Skin of body (tissue), 2 donors: ENCODE results near the gene MEP1B. TPM values are rescaled to one million over a fixed set of nuclear protein-coding genes. Genes with fewer than 3 reads are reported as not detected.
"Not testable (repeated sequence)": the region's sequence is repeated elsewhere in the genome, so short reads cannot be mapped to it uniquely, and the experiment has no call there.

Experiments
- DNase-seq: peaks from one replicate; lab custom pipeline; 2025; lab: John Stamatoyannopoulos, UW
- total RNA-seq: library from RNA; depleted of rRNA; stranded (reverse); fragments of >200 nt; gene quantifications from one replicate; pipeline ENCODE4 v1.2.3, GENCODE V29; 2014

The MEP1B gene
- total RNA-seq, 1 donor from 2014 or later = not detected

- no peak for DNase-seq
Measured at GRCh38 chr18:32208577-32208976, 18.7 kb downstream of the MEP1B start.

- DNase-seq = no peak
Measured at GRCh38 chr18:32209685-32210445, 20.0 kb downstream of the MEP1B start.

GRCh38 chr18:32213693-32214092 lies 23.9 kb downstream of the MEP1B start:
- no peak for DNase-seq

- no peak for DNase-seq
Measured at GRCh38 chr18:32216390-32216789, 26.6 kb downstream of the MEP1B start.

- DNase-seq = no peak
Measured at GRCh38 chr18:32219431-32220018, 29.7 kb downstream of the MEP1B start.

GRCh38 chr18:32233348-32233747 lies 43.5 kb downstream of the MEP1B start:
- not testable (repeated sequence) for DNase-seq

- no peak for DNase-seq
Measured at GRCh38 chr18:32237049-32237448, 47.2 kb downstream of the MEP1B start.

GRCh38 chr18:32238635-32239268 lies 48.9 kb downstream of the MEP1B start:
- DNase-seq = no peak

GRCh38 chr18:32242395-32242794 lies 52.6 kb downstream of the MEP1B start:
- DNase-seq = no peak

- DNase-seq = no peak
Measured at GRCh38 chr18:32243358-32243757, 53.5 kb downstream of the MEP1B start.

GRCh38 chr18:32244881-32245280 lies 55.0 kb downstream of the MEP1B start:
- DNase-seq = no peak

- no peak for DNase-seq
Measured at GRCh38 chr18:32249147-32249929, 59.5 kb downstream of the MEP1B start.

GRCh38 chr18:32251466-32251865 lies 61.6 kb downstream of the MEP1B start:
- no peak for DNase-seq

GRCh38 chr18:32252141-32252860 lies 62.5 kb downstream of the MEP1B start:
- DNase-seq = no peak

- DNase-seq = no peak
Measured at GRCh38 chr18:32255570-32255969, 65.7 kb downstream of the MEP1B start.

GRCh38 chr18:32257084-32257785 lies 67.4 kb downstream of the MEP1B start:
- no peak for DNase-seq

GRCh38 chr18:32258148-32258547 lies 68.3 kb downstream of the MEP1B start:
- no peak for DNase-seq

- no peak for DNase-seq
Measured at GRCh38 chr18:32258558-32259204, 68.8 kb downstream of the MEP1B start.

- no peak for DNase-seq
Measured at GRCh38 chr18:32259553-32259952, 69.7 kb downstream of the MEP1B start.

GRCh38 chr18:32261003-32261402 lies 71.2 kb downstream of the MEP1B start:
- DNase-seq = no peak
